Placental pericyte (primary cell): ENCODE measurements around the gene LMO2. TPM values are rescaled to one million over a fixed set of nuclear protein-coding genes. Genes with fewer than 3 reads are reported as not detected.

Source experiments
- total RNA-seq: library from RNA; depleted of rRNA; stranded (reverse); fragments of >200 nt; gene quantifications from 2 replicates; pipeline ENCODE4 v1.2.3, GENCODE V29; 2012

LMO2 gene
- total RNA-seq, result 1.0 TPM in 1 of 2 replicates, not detected in the other

GRCh38 chr11:33891714-33892327, at the start of gene LMO2:
Gene LMO2, minus strand, starts transcription at chr11:33892076. Its CDS starts 22,360 bp downstream, at chr11:33869716.

Other genes with a start within 250 kb of the LMO2 start
- gene C11orf91, start 191.2 kb downstream of the LMO2 start, total RNA-seq, result 0.14 TPM in 1 of 2 replicates, not detected in the other
- 129 and 659 TPM in 2 replicates for gene CD59, start 155.7 kb downstream of the LMO2 start, total RNA-seq
- 16.2 and 36.8 TPM in 2 replicates for gene FBXO3, start 117.6 kb downstream of the LMO2 start, total RNA-seq
- gene CAPRIN1, start 159.7 kb upstream of the LMO2 start, total RNA-seq, result 152 and 300 TPM in 2 replicates
- 25.6 and 33.6 TPM in 2 replicates for gene NAT10, start 213.6 kb upstream of the LMO2 start, total RNA-seq